GM21723 (cell line): ENCODE results near the gene MVB12B.

ENCODE experiments used
- ATAC-seq: cut with Tn5 transposase; IDR thresholded peaks from one replicate; pipeline ENCODE4 v1.9.1; 2021; ENCODE audit warnings: mild to moderate bottlenecking, moderate library complexity; ENCODE audit not compliant: unreplicated experiment

Gene MVB12B

DNA sequence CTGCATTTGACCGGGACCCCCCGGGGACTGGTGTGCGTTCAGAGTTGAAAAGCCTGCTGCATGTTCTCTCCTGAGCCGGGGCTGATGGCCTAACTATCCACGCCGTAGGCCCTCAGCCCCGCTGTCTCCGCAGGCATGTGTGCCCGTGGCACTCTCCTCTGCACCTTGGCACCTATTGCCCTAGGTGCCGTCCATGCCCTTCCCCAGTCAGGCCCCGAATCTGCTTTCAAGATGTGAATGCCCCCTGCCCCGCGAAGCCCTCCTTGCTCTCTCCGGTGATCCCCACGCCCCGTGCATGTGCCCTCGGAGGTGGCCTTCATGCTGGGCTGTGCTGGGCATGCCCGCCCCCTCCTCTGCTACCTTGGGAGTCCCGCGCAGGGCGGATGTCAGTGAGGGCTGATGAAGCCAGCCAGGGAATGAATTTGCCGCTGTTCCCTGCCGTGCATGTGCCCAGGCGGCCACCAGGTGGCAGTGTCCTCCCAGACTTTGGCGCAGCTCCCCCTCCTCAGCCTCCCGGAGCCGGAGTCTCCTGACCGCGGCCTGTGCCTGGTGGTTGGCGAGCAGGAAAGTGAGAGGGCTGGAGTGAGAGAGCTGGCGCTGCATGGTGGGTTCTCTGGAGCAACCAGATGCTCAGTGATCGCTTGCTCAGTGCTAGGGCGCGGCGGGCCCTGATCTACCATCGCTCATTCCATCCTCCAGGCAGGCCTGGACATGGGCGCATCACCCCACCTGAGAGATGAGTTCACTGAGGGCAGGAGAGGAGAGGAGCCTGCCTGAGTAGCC, 174.2 kb downstream of the MVB12B start:
- no peak for ATAC-seq

DNA sequence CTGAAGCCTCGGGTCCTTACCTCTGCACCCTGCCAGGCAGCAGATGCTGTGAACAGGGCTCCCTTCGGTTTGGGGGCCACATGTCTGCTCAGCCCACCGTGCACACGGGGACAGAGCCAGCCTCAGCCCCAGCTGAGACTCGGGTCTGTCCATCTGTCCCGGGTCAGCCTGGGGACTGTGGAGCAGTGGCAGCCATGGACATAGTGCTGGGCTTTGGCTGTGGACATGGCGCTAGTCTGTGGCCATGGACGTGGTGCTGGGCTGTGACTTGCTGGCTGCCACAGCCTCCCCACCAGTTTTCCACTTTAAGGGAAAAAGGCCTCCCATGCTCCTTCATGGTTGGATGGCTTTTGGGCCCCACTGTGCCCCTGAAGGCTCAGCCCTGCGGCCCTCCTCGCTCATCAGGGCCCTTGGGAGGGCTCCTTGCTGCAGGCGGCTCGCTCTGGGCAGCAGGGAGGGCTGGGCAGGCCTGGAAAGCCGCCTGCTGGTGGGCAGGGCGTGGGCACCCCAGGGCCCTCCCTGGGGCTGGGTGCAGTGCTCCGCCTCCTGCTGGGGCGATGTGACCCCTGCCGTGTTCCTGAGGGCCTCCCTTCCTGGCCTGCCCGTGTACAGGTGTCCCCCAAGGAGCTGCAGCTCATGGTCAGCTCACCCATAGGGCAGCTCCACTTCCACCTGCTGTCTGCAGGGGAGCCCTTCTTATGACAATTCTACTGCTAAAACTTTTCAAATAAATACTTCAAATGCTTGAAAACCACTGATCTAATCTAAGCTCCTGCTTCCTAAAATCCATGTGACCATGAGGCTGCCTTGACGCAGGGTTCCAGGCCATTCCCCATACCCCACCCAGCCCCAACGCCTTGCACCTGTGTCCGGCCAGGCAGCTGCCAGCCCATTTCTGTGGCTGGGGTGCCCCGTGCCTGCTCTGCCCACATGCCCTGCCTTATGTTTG, 175.0 kb downstream of the MVB12B start:
- no peak for ATAC-seq

GRCh38 chr9:126502417-126503332, 176.0 kb downstream of the MVB12B start:
- ATAC-seq: no peak

- ATAC-seq: no peak
Observed at GRCh38 chr9:126503333-126504085, 176.9 kb downstream of the MVB12B start.

DNA sequence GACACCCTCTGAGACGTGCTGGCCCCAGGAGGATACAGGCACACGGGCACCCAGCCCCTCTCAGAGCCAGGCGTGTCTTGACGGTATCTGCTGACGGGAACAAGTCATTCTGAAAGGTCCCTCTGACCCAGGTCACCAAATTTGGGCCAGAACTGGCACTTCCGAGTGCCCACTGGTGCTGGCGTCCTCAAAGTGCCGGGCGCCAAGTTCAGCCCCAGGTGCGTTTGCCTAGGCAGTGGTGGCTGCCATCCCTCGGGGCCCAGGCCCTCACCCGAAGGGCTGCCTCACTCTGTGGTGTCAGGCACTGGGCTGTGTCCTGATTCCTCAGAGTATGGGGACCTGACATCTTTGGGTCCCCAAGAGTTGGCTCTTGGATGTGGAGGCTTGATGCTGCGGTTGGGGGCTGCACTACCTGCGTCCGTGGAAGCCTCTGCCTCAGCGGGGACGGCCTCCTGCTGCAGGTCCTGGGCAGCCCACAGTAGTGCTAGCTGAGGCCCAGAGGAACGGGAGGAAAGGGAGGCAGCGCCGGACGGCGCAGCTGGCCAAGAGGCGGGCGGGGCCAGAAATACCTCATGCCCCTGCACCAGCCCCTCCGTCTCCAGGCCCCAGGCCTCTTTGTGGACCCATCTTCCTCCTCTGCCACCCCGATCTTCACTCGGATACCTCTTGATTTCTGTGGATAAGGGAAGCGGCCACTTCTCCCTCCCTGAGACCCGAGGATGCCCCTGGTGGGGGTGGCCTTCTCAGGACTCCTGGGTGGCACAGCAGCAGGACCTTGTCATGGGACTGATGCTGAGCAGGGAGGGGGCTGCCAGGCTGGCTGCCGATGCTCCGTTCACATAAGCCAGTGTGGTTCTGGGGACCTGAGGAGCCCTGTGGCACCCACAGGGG, 177.7 kb downstream of the MVB12B start:
- no peak for ATAC-seq

- ATAC-seq: no peak
Observed at GRCh38 chr9:126504977-126505455, 178.4 kb downstream of the MVB12B start.

GRCh38 chr9:126505697-126506346, 179.2 kb downstream of the MVB12B start:
- ATAC-seq: no peak

GRCh38 chr9:126506361-126507317, 180.0 kb downstream of the MVB12B start:
- no peak for ATAC-seq

- no peak for ATAC-seq
Observed at GRCh38 chr9:126507318-126508109, 180.9 kb downstream of the MVB12B start.

DNA sequence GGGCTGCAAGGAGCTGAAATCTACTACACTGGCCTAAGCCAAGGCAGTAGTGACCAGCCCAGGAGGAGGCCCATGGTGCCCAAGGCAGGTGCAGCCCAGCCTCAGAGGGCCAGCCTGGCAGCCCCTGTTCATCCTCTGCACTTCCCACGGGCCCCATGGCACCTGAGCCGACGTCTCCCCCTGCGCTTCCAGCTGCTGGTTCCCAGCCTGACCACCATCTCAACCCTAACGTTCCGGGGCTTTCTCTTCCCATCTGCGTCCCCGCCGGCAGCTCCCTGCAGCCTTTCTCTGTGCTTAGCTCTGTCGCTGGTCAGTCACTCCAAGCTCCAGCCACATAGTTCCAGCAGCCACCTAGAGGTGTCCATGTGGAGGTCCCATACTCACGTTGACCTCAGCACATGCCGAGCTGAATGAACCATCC, 181.6 kb downstream of the MVB12B start:
- ATAC-seq: no peak

DNA sequence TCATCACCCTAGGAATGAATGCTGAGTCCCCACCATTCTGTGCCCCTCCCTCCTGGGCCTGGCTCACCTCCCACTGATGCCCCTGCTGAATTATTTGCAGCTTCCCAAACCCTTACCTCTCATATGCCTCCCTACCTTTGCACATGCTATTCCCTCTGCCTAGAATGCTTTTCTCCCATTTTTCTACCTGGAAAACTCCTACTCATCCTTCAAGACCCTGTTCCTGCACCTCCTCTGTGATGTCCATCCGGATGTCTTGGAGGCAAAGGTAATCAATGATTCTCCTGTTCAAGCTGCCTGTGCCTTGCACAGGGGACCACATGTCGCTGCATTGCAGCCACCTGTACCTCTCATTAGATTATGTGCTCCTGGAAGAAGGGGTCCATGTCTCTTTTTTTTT, 182.3 kb downstream of the MVB12B start:
- no peak for ATAC-seq

DNA sequence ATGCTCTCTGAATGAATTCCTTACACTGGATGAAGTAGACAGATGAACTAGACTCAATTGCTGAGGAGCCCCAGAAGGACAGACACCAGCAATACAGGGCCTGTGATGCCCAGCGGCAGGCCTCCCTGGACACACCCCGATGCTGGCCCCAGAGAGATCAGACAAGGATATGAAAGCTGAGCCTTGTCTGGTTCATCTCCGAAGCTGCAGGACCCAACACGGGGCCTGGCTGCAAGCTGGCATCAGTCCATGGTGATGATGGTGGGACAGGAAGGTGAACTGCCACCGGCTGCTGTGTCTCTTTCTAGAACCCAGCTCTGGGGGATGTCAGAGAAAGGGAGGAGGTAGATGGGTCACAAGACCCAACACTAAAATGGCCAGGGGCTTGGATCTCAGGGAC, 183.1 kb downstream of the MVB12B start:
- ATAC-seq: no peak

DNA sequence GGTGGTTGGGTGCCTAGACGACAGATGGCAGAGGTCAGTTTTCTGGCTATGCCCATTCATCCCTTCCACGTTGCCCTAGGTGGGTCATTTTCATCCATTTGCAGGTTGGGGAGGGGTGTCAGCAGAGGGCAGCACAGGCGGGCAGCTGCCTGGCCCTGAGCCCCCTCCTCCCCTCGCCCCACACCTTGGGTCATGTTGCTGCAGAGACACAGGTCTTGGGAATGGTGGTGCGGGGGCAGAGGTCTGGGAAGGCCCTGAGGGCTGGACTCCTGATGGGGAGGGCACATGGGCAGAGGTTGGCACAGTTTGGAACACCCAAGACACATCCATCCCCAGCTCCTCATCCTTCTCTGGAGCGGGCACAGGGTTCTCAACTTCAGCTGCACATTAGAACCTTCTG, 183.9 kb downstream of the MVB12B start:
- no peak for ATAC-seq

GRCh38 chr9:126511411-126511810, 184.8 kb downstream of the MVB12B start:
- no peak for ATAC-seq

DNA sequence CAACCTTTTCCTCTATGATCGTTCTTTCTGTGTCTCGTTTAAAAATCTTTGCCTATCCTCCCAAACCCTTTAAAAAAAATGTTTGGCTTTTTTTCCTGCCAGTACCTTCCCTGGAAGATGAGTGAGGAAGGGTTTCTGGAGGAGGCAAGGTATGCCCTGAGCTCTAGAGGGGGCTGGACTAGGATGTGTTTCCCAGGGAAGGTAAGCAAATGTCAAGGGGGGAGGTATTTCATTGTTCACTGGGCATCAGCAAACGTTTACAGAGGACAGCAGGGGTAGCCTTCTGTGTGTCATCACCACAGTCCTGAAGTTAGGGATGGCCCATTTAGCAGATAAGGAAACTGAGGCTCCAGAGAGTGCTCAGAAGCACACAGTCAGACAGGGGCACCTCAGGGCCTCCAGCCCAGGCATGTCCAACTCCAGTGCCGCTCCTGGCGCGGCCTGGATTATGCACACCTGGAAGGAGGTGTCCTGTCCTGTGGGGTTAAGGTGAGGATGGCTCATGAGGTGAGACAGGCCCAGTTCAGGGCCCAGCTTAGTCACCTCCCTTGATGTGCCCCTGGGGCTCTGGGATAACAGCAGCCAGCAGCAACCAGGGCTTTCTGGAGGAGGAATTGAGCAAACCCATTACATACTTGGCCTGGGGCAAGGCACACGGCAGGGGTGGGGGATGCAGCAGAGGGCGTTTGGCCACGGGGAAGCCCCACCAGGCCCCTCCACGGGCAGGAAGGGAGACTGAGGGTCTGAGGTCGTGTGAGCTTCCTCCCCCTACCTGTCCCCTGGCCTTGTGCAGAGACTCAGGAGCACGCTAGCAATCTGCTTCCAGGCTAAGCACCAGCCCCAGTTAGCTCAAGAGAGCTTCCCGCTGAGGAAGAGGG, 186.8 kb downstream of the MVB12B start:
- ATAC-seq: no peak
